ENCODE results near the gene TOX2. TPM values are rescaled to one million over a fixed set of nuclear protein-coding genes. Genes with fewer than 3 reads are reported as not detected.

TOX2 gene
- total RNA-seq, 2 experiments from 2014 or later: 3.3 to 3.9 TPM

- Histone ChIP-seq H3K27ac (ENCODE audit: low read depth in 1 of 2, low read length in 2 of 2) (no peak overlapping the region), H3K27me3 (ENCODE audit: control insufficient read depth in 1 of 2, insufficient read depth in 2 of 2, low read length in 2 of 2) (peaks cover 0 to 4% of the 10 kb centered on the region in 2 experiments), H3K9me3 (ENCODE audit: control insufficient read depth in 1 of 2, insufficient read depth in 1 of 2, low read length in 2 of 2) (no peaks in the 10 kb centered on the region), H3K36me3 (ENCODE audit: insufficient read depth, low read length) (no peaks in the 10 kb centered on the region), H3K4me1 (ENCODE audit: insufficient read depth, low read length) (peaks cover 3% of the 10 kb centered on the region), H3K4me3 (ENCODE audit: low read length) (no peak overlapping the region)
- ChIA-PET CTCF (no interaction called here), POLR2A (no interaction called here)
- TF ChIP-seq CTCF (IDR thresholded peaks at IDR 0.05): no peak
- Mint-ChIP-seq H3K9me3 (no peaks in the 10 kb centered on the region), H3K27me3 (no peaks in the 10 kb centered on the region), H3K4me1 (ENCODE audit: low read depth) (peaks cover 17% of the 10 kb centered on the region), H3K36me3 (ENCODE audit: low read depth) (no peaks in the 10 kb centered on the region), H3K27ac (no peak overlapping the region), H3K4me3 (no peak overlapping the region)
- no peak for DNase-seq
- no peak for ATAC-seq (ENCODE audit: poor library complexity)
- intact Hi-C loops (cut with DNase I, micrococcal nuclease): no loop called here
These were observed 87.3 kb downstream of the TOX2 start for GRCh38 chr20:44001667-44002596.

GRCh38 chr20:44002861-44003260 lies 88.2 kb downstream of the TOX2 start:
- POLR2A ChIA-PET: no interaction called here
- Histone ChIP-seq H3K9me3 (ENCODE audit: control insufficient read depth in 1 of 2, insufficient read depth in 1 of 2, low read length in 2 of 2) (no peaks in the 10 kb centered on the region), H3K36me3 (ENCODE audit: insufficient read depth, low read length) (no peaks in the 10 kb centered on the region), H3K4me1 (ENCODE audit: insufficient read depth, low read length) (peaks cover 3% of the 10 kb centered on the region), H3K27me3 (ENCODE audit: control insufficient read depth in 1 of 2, insufficient read depth in 2 of 2, low read length in 2 of 2) (peaks cover 0 to 4% of the 10 kb centered on the region in 2 experiments), H3K4me3 (ENCODE audit: low read length) (no peak overlapping the region), H3K27ac (ENCODE audit: low read depth in 1 of 2, low read length in 2 of 2) (no peak overlapping the region)
- CTCF ChIA-PET: no interaction called here
- Mint-ChIP-seq H3K27ac (no peak overlapping the region), H3K36me3 (ENCODE audit: low read depth) (no peaks in the 10 kb centered on the region), H3K4me3 (no peak overlapping the region), H3K9me3 (no peaks in the 10 kb centered on the region), H3K4me1 (ENCODE audit: low read depth) (peaks cover 11% of the 10 kb centered on the region), H3K27me3 (no peaks in the 10 kb centered on the region)
- DNase-seq (no peak), ATAC-seq (ENCODE audit: poor library complexity) (no peak)
- intact Hi-C loops (cut with DNase I, micrococcal nuclease): no loop called here
- no peak for TF ChIP-seq CTCF (IDR thresholded peaks at IDR 0.05)

- peaks cover 8% of the 10 kb centered on the region for H3K4me1 Mint-ChIP-seq (ENCODE audit: low read depth)
- ChIA-PET CTCF (no interaction called here), POLR2A (no interaction called here)
- Histone ChIP-seq H3K27me3 (ENCODE audit: control insufficient read depth in 1 of 2, insufficient read depth in 2 of 2, low read length in 2 of 2) (peaks cover 0 to 4% of the 10 kb centered on the region in 2 experiments), H3K36me3 (ENCODE audit: insufficient read depth, low read length) (no peaks in the 10 kb centered on the region), H3K4me1 (ENCODE audit: insufficient read depth, low read length) (peaks cover 3% of the 10 kb centered on the region), H3K4me3 (ENCODE audit: low read length) (no peak overlapping the region), H3K27ac (ENCODE audit: low read depth in 1 of 2, low read length in 2 of 2) (no peak overlapping the region), H3K9me3 (ENCODE audit: control insufficient read depth in 1 of 2, insufficient read depth in 1 of 2, low read length in 2 of 2) (no peaks in the 10 kb centered on the region)
- no peak for ATAC-seq (ENCODE audit: poor library complexity)
- no peak overlapping the region for H3K27ac Mint-ChIP-seq
- H3K27me3 Mint-ChIP-seq: no peaks in the 10 kb centered on the region
- H3K9me3 Mint-ChIP-seq: no peaks in the 10 kb centered on the region
- TF ChIP-seq CTCF (IDR thresholded peaks at IDR 0.05): no peak
- intact Hi-C loops (cut with DNase I, micrococcal nuclease): no loop called here
- no peaks in the 10 kb centered on the region for H3K36me3 Mint-ChIP-seq (ENCODE audit: low read depth)
- no peak for DNase-seq
- no peak overlapping the region for H3K4me3 Mint-ChIP-seq
These were observed 89.0 kb downstream of the TOX2 start for GRCh38 chr20:44003609-44004008.
